ENCODE measurements around the gene GLIPR1.
A peak's percentile ranks its signal among the peaks of the same experiment; 100 is the strongest.

The GLIPR1 gene

DNA sequence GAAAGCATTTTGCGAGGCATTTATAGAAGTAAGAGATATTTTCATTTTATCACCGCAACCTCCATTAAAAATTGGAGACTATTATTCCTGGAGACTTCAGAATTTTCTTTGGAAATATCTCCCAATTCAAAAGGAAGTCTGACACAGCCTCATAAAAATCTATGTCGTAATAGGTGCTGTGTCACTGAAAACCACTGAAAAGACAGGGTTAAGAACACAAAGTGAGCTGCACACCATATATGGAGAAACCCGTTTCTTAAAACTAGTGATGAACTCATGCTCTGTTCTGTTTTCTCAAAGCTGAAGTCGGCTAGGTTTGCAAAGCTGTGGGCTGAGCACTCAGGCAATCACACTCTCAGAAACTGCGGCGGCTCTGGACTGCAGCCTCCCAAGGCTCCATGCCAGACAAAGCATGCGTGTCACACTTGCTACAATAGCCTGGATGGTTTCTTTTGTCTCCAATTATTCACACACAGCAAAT lies at the start of gene GLIPR1:
TSS of gene GLIPR1 (plus strand) at position 287 of the 481 bp plus-strand sequence. CDS start at position 413, 126 bp downstream.
- H3K36me3 ChIP-seq (replicated peaks; ENCODE audit: insufficient read depth, low read length), result no peaks in the 10 kb centered on the region
- H3K9me3 ChIP-seq (replicated peaks; ENCODE audit: insufficient read depth, low read length), result no peaks in the 10 kb centered on the region
- peak; percentile 77 for DNase-seq
- H3K27me3 ChIP-seq (replicated peaks; ENCODE audit: insufficient read depth, low read length), result no peaks in the 10 kb centered on the region
- TF ChIP-seq, protein P1, sequence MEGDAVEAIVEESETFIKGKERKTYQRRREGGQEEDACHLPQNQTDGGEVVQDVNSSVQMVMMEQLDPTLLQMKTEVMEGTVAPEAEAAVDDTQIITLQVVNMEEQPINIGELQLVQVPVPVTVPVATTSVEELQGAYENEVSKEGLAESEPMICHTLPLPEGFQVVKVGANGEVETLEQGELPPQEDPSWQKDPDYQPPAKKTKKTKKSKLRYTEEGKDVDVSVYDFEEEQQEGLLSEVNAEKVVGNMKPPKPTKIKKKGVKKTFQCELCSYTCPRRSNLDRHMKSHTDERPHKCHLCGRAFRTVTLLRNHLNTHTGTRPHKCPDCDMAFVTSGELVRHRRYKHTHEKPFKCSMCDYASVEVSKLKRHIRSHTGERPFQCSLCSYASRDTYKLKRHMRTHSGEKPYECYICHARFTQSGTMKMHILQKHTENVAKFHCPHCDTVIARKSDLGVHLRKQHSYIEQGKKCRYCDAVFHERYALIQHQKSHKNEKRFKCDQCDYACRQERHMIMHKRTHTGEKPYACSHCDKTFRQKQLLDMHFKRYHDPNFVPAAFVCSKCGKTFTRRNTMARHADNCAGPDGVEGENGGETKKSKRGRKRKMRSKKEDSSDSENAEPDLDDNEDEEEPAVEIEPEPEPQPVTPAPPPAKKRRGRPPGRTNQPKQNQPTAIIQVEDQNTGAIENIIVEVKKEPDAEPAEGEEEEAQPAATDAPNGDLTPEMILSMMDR (IDR thresholded peaks at IDR 0.05; ENCODE audit: low read length), result no peak
- TF ChIP-seq EZH2 (optimal IDR thresholded peaks at IDR 0.05; ENCODE audit: low read depth, low read length) (no peak), EZH2phosphoT487 (IDR thresholded peaks at IDR 0.05; ENCODE audit: low read length) (no peak)
- no peaks in the 10 kb centered on the region for H3K9me2 ChIP-seq (replicated peaks; ENCODE audit: insufficient read depth, low read length)
- peak within 1 kb of the TSS; percentile 64 for H3K9ac ChIP-seq (ENCODE audit: low read length)
- H3K4me2 ChIP-seq (ENCODE audit: low read depth, low read length), result peak within 1 kb of the TSS; percentile 87
- H4K20me1 ChIP-seq (ENCODE audit: insufficient read depth, low read length), result no peaks in the 10 kb centered on the region
- peaks cover 13% of the 10 kb centered on the region for H3K4me1 ChIP-seq (ENCODE audit: low read length)
- H3K4me3 ChIP-seq (ENCODE audit: low read length), result peak within 1 kb of the TSS; percentile 79
- 0 out of 2 replicates have a peak, but pooled peaks cover 6% of the 10 kb centered on the region for H3K79me2 ChIP-seq (ENCODE audit: low read length)
- H2AFZ ChIP-seq (ENCODE audit: low read length), result peak within 1 kb of the TSS; percentile 93
- H3F3A ChIP-seq (ENCODE audit: insufficient read depth, low read length), result peaks cover 19% of the 10 kb centered on the region
- peak within 1 kb of the TSS; percentile 73 for H3K27ac ChIP-seq (ENCODE audit: low read length)

DNA sequence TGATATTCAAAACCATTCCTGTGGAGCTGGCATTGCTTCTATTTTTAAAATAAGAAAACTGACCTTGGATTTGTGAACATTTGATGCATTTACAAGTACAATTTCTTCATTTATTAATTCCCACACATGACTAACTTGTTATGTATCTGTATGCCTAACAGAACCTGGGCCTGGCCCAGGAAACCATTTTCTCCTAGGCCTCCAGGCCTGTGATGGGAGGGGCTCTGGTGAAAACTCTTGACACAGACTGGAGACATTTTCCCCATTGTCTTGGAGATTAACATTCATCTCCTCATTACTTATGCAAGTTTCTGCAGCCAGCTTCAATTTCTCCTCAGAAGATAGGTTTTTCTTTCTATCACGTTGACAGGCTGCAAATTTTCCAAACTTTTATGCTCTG lies 47.6 kb upstream of the GLIPR1 start:
- no peaks in the 10 kb centered on the region for H3K4me1 ChIP-seq (ENCODE audit: low read length)
- no peaks in the 10 kb centered on the region for H3K79me2 ChIP-seq (ENCODE audit: low read length)
- no peak overlapping the region for H2AFZ ChIP-seq (ENCODE audit: low read length)
- no peaks in the 10 kb centered on the region for H3K36me3 ChIP-seq (replicated peaks; ENCODE audit: insufficient read depth, low read length)
- H3K4me3 ChIP-seq (ENCODE audit: low read length), result no peak overlapping the region
- H3K9me3 ChIP-seq (replicated peaks; ENCODE audit: insufficient read depth, low read length), result no peaks in the 10 kb centered on the region
- H4K20me1 ChIP-seq (ENCODE audit: insufficient read depth, low read length), result no peaks in the 10 kb centered on the region
- H3K9ac ChIP-seq (ENCODE audit: low read length), result no peak overlapping the region
- no peak overlapping the region for H3K4me2 ChIP-seq (ENCODE audit: low read depth, low read length)
- no peaks in the 10 kb centered on the region for H3K9me2 ChIP-seq (replicated peaks; ENCODE audit: insufficient read depth, low read length)
- no peak overlapping the region for H3K27ac ChIP-seq (ENCODE audit: low read length)
- H3F3A ChIP-seq (ENCODE audit: insufficient read depth, low read length), result no peaks in the 10 kb centered on the region
- no peak for DNase-seq
- no peak for TF ChIP-seq EZH2phosphoT487 (IDR thresholded peaks at IDR 0.05; ENCODE audit: low read length)
- TF ChIP-seq, protein P1 (IDR thresholded peaks at IDR 0.05; ENCODE audit: low read length), result no peak
- TF ChIP-seq EZH2 (optimal IDR thresholded peaks at IDR 0.05; ENCODE audit: low read depth, low read length), result no peak
- no peaks in the 10 kb centered on the region for H3K27me3 ChIP-seq (replicated peaks; ENCODE audit: insufficient read depth, low read length)

DNA sequence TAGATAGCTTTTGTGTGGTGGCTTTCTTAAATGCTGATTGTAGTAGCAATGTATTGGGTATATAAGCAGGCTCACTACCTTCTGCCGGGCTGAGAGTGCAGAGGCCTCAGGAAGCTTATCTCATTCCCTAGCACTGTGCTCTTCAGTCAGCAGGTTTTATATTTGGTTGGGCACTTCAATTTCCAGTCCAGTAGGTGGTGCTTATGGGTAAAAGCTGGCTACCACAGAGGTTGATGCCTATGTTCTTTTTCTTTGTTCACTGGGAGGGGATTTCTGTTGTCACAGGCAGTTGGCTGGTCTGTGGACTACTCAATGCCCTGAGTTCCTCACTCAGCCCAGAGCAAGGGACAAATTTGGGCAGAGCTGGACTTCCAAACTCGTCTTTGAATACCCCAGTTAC lies 43.0 kb upstream of the GLIPR1 start:
- H4K20me1 ChIP-seq (ENCODE audit: insufficient read depth, low read length), result no peaks in the 10 kb centered on the region
- no peak overlapping the region for H3K4me3 ChIP-seq (ENCODE audit: low read length)
- H3K36me3 ChIP-seq (replicated peaks; ENCODE audit: insufficient read depth, low read length), result no peaks in the 10 kb centered on the region
- H3K9me3 ChIP-seq (replicated peaks; ENCODE audit: insufficient read depth, low read length), result no peaks in the 10 kb centered on the region
- DNase-seq, result peak; percentile 53
- no peaks in the 10 kb centered on the region for H3F3A ChIP-seq (ENCODE audit: insufficient read depth, low read length)
- H3K4me1 ChIP-seq (ENCODE audit: low read length), result no peaks in the 10 kb centered on the region
- H3K9ac ChIP-seq (ENCODE audit: low read length), result no peak overlapping the region
- H2AFZ ChIP-seq (ENCODE audit: low read length), result no peak overlapping the region
- TF ChIP-seq, protein P1 (IDR thresholded peaks at IDR 0.05; ENCODE audit: low read length), result peak; percentile 56
- TF ChIP-seq EZH2 (optimal IDR thresholded peaks at IDR 0.05; ENCODE audit: low read depth, low read length), result no peak
- TF ChIP-seq EZH2phosphoT487 (IDR thresholded peaks at IDR 0.05; ENCODE audit: low read length), result no peak
- no peaks in the 10 kb centered on the region for H3K27me3 ChIP-seq (replicated peaks; ENCODE audit: insufficient read depth, low read length)
- H3K9me2 ChIP-seq (replicated peaks; ENCODE audit: insufficient read depth, low read length), result no peaks in the 10 kb centered on the region
- H3K27ac ChIP-seq (ENCODE audit: low read length), result no peak overlapping the region
- H3K4me2 ChIP-seq (ENCODE audit: low read depth, low read length), result no peak overlapping the region
- no peaks in the 10 kb centered on the region for H3K79me2 ChIP-seq (ENCODE audit: low read length)

All from MM.1S (cell line).